ENCODE measurements around the gene GNG13.

DNA sequence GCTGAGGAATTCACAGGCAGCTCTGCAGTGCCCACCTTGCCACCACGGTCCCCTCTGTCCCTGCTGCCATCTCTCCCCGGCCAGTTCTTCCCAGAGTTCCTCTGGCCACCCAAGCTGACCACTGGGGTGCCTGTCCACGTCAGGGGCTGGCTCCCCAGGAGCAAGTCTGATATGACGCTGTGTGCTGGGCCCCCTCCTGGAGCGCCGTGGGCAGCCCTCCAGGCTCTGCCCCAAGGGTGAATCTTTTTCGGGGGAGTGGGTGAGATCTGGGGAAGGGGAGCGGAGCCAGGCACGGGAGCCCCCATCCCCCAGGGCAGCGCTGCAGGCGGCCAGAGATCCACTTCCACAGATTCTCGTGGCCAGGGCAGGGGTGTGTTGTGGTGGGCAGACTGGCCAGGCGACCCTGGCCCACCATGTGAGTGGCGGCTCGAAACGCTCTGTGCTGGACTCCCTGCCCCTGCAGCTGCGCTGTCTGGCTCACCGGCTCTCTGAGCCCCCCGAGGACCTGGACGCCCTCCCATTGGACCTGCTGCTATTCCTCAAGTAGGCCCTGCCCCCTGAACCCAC lies 36.3 kb downstream of the GNG13 start:
- TF ChIP-seq, protein P1, sequence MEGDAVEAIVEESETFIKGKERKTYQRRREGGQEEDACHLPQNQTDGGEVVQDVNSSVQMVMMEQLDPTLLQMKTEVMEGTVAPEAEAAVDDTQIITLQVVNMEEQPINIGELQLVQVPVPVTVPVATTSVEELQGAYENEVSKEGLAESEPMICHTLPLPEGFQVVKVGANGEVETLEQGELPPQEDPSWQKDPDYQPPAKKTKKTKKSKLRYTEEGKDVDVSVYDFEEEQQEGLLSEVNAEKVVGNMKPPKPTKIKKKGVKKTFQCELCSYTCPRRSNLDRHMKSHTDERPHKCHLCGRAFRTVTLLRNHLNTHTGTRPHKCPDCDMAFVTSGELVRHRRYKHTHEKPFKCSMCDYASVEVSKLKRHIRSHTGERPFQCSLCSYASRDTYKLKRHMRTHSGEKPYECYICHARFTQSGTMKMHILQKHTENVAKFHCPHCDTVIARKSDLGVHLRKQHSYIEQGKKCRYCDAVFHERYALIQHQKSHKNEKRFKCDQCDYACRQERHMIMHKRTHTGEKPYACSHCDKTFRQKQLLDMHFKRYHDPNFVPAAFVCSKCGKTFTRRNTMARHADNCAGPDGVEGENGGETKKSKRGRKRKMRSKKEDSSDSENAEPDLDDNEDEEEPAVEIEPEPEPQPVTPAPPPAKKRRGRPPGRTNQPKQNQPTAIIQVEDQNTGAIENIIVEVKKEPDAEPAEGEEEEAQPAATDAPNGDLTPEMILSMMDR (IDR thresholded peaks at IDR 0.05): no peak
- TF ChIP-seq EZH2 (IDR thresholded peaks at IDR 0.05): no peak
- TF ChIP-seq EZH2phosphoT487 (IDR thresholded peaks at IDR 0.05): no peak
